Activated CD8-positive, alpha-beta memory T cell treated with anti-CD3 and anti-CD28 coated beads for 1 hour (primary cell): ENCODE results near the gene CACNB1.
A peak's percentile ranks its signal among the peaks of the same experiment; 100 is the strongest.
"Not testable (repeated sequence)": the region's sequence is repeated elsewhere in the genome, so short reads cannot be mapped to it uniquely, and the experiment has no call there.

Source experiments
- DNase-seq, 2 donors: peaks; one replicate each; pipeline ENCODE4 v3.0.0-alpha.2; 2020; ENCODE audit warnings: low read depth in 1 of 2; ENCODE audit errors: extremely low read depth in 1 of 2

Gene CACNB1

DNA sequence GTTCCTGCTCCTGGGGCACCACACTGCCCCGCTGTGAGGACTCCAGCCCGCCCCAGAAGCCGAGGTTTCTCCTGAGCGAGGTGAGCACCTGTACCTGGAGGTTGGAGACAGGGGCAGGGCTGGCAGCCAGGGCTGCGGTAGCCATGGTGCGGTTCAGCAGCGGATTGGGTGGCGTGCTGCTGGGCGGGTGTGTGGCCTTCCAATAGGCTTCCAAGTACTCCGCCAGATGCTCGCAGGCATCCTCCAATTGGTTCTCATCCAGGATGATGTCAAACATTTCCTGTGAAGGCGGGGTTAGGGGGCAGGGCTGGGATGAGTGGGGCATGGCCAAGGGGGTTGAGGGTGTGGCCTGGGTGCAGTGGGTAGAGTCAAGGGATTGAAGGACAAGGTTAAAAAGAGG is 20.2 kb downstream of the CACNB1 start:
- DNase-seq: no peak

DNA sequence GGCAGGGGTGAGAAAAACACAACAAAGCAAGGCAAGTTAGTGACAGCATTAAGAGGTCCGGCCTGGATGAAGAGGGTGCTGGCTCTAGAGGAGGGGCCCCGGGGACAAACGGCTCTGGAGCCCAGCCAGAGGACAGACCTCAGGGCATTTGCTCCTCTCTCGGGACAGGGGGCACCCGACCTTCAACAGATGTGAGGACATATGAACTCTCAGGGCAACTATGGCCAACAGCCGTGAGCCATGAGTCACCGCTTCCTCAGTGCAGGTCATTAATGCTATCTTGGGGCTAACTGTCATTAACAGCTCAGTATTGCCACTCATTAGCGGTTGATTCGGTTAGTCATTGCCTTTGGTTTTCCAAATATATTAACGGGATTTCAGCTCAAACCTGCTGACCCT is 21.8 kb downstream of the CACNB1 start:
- DNase-seq: no peak

DNA sequence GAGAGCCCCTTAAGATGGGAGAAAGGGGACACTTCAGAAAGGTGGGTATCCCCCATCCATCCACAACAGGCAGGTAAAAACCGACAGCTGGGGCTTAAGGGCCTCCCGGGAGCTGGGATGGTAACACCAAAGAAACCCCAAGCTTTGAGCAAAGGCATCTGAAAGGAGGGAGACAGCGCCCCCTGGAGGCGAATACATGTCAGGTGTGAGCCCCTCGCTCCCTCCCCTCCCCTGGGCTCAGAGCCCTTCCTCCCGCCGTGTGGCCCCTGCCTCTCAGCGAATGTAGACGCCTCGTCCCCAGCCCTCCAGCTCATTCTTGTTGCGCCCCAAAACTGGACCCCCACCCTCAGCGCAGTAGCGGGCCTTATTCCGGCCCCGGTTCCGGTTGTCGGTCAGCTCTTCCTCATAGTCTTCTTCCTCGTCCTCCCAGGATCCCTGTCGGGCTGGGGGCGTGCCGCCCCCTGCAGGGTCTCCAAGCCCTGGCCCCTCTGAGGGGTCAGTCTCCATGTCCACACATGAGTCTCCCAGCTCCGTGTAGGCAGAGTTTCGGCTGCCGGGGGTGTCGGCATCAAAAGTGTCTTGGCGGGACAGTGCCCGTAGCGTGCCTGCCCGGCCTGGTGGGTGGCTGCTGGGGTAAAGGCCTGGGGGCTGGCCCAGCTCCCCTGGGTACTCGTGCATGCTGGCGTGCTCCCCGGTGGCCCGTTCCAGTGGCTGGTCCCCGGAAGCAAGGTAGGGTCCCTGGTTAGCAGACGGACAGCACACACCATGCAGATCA is 22.4 kb downstream of the CACNB1 start:
- peak; percentile 58 to 74 for DNase-seq

DNA sequence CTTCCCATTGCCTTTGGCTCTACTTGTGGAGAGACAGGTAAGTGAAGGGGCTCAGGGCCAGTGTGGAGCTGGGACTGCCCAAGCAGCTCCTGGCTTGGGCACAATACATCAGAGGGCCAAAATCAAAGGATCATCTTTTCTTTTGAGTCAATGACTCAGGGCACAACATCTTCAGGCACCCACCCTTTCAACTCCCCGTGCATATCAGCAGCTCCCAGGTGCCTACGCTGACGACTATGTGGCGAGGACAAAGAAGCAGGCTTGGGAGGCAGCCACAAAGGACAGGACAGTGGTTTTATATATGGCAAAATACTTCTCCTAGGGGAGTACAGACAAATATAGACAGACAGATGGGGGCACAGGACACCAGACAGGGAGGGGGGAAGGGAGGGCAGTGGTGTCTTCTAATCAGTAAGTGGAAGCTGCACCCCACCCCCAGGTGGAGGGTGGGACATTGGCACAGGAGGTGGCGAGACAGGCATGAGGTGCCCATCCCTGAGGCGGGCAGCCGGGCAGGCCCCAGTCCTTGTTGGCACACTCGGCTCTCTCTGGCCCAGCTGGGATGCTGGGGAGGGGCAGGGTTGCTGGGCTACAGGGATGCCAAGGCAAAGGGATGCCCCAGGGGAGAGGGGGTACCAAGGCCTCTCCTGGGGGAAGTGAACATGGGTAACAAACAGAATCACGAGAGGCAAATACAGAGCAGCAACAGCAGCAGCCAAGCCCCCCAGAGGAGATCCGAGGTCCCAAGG is 23.8 kb downstream of the CACNB1 start:
- no peak for DNase-seq

DNA sequence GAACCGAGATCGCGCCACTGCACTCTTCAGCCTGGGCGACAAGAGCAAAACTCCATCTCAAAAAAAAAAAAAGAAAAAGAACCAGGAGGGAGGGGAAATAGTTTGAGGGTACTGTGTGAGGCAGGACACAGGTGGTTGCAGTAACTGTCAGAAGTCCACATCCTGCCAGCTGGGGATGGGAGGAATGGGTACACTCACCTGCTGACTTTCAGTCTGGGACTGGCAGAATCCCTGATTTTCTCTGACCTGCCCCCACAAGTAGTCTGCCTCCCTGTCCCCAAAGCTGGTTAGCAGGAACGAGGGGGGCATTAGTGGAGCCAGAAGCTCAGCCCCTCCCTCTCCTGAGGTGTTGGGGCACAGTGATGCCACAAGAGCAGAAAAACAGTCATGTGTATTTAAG is 24.4 kb downstream of the CACNB1 start:
- no peak for DNase-seq

DNA sequence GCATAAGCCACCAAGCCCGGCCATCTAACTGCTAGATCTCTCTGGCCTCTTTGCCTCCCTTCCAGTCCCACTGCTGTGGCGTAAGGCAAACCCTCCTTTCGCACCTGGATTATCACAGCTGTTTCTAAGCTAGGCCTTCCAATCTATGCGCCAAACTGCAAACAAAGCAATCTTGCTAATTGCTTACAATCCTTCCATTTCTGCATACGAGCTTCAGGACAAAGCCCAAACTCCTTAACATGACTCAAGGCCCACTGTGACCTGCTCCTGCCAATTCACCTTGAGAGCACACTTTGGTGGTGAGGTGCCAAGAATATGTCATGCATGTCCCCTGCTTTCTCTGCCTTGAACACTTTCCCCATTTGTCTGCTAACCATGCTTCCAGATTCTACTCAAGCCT is 25.5 kb downstream of the CACNB1 start:
- no peak for DNase-seq

DNA sequence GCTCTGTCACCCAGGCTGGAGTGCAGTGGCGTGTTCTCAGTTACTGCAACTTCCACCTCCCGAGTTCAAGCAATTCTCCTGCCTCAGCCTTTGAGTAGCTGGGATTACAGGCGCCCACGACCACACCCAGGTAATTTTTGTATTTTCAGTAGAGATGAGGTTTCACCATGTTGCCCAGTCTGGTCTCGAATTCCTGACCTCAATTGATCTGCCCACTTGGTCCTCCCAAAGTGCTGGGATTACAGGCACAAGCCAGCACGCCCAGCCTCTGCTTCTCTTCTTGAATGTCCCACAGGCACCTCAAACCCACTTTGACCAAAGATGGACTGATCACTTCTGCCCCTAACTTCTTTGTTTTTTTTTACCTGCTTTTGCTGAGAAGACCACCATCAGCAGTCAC is 26.9 kb downstream of the CACNB1 start:
- no peak for DNase-seq

DNA sequence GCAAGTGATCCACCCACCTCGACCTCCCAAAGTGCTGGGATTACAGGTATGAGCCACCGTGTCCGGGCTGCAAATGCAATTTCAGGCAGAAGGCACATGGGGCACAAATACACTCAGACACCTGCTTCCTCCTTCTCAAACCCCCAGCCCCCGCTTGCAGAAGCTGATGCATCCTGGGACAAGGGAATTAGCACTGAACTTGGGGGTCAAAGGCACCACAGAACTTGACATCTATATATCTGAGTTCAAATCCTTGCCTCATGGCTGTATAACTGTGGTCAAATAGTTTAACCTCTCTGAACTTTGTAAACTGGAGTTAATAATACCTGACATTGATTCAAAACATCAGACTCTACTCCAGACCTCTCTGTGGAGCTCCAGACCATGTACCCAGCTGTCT is 27.4 kb downstream of the CACNB1 start:
- DNase-seq: no peak

DNA sequence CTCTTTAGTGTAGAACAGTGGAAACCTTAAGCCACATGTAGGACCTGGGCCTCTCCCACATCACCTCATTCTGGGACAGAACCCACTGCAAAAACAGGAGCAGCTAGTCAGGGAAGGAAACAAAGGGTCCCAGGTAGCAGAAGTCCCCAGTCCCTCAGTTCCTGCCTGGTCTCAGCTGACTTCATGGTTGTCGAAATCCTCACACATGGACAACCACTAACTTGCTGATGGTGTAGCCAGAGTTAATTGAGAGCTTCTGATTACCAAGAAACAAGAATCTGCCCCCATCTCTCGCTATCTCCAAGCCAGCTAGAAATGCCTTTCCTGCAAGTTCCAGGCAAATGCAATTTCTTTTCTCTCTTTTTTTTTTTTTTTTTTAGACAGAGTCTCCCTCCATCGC is 28.0 kb downstream of the CACNB1 start:
- no peak for DNase-seq

DNA sequence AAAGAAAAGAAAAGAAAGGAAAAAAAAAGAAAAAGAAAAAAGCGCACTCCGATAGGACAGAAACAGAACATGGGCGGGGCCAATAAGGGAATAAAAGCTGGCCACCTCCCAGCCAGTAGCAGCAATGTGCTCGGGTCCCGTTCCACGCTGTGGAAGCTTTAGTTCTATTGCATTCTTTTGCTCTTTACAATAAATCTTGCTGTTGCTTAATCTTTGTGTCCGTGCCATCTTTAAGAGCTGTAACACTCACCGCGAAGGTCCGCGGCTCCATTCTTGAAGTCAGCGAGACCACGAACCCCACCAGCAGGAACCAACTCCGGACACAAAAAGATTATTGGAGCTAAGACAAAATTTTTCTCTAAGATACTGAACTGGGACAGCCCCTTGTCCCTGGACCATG is 28.4 kb downstream of the CACNB1 start:
- no peak for DNase-seq

DNA sequence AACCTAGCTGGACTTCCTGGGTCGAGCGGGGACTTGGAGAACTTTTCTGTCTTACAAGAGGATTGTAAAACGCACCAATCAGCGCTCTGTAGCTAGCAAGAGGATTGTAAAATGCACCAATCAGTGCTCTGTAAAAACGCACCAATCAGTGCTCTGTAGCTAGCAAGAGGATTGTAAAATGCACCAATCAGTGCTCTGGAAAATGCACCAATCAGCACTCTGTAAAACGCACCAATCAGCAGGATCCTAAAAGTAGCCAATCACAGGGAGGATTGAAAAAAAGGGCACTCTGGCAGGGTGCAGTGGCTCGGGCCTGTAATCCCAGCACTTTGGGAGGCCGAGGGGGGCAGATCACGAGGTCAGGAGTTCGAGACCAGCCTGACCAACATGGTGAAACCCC is 29.0 kb downstream of the CACNB1 start:
- DNase-seq: not testable (repeated sequence)

DNA sequence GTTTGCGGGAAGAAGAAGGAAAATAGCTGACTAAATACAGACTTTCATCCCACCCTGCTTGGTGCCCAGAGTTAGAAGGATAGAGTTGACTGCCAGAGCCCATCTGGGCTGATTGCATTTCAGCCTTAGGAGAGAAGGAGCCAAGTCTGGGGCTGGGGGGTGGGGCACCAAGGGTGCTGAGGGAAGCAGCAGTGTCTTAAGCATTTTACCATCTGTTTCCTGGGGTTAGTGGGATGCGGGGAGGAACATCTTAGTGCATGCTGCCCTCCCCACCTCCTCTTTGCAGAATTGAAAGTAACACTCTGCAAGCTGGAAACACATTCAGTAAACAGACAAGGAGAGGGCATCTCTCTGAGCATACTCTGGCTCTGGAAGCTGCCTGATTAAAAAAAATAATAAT is 30.0 kb downstream of the CACNB1 start:
- no peak for DNase-seq

DNA sequence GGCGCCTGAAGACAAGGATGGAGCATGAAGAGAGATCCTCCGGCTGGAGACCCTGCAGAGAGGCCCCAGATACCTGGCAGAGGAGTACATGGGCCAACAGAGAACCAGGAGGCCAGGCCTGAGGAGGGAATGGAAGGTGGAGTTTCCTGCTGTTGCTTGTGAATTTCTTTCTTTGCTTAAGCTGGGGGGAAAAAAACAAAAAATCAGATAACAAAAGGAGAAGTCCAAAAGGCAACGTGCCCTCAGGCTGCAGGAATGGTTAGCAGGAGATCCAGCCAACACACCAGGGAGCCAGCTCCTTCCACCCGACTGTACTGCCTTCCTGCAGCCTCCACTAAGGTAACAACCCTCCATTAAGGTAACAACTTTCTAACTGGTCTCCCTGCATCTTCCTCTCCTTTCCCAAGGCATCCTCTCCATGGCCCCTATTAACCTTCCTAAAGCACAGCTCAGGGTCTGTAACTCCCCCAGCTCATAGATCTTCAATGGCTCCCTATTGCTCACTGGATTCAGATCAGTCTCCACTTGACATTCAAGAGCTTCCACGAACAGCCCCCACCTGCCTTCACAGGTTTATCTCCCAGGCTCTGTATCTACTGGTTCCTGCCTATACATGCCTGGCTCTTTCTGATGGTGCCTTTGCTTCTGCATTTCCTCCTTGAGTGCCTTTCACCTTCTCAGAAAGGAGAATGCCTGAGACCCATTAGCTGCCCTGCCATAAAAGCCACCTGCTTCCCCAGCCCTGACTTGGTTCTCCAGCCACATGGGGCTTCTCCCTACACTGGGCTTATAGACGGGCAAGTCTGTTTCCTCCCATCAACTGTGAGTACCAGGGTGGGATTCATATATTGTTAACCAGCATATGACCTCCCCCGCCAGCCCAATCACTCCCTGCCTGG is 30.8 kb downstream of the CACNB1 start:
- DNase-seq: no peak

DNA sequence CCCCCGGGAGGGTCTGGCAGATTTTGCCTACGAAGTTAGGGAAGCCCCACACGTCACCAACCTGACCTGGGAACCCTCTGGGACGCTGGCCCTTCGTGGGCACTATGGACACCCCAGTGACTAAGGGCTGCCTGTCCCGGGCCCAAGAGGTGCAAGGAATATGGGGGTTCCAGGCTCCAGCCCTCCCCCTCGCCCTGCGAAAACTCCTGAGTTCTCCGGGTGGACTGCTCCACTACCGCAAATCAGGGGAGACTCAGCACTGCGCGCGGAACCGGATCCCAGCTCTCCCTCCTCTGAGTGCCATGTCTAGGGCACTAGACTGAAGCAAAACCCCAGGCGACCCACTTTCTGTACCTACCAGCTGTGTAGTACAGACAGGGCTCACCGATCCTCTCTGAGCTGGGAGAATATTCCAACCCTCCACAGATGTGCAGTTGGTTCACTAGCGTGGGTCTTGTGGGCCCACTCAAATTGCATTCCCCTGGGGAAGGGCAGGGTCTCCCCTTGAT is 31.6 kb downstream of the CACNB1 start, which contains the start of gene ARL5C:
Gene ARL5C (minus strand): TSS at position 321 of the 509 bp plus-strand sequence. CDS start 401 bp downstream, outside the sequence.
- no peak for DNase-seq

DNA sequence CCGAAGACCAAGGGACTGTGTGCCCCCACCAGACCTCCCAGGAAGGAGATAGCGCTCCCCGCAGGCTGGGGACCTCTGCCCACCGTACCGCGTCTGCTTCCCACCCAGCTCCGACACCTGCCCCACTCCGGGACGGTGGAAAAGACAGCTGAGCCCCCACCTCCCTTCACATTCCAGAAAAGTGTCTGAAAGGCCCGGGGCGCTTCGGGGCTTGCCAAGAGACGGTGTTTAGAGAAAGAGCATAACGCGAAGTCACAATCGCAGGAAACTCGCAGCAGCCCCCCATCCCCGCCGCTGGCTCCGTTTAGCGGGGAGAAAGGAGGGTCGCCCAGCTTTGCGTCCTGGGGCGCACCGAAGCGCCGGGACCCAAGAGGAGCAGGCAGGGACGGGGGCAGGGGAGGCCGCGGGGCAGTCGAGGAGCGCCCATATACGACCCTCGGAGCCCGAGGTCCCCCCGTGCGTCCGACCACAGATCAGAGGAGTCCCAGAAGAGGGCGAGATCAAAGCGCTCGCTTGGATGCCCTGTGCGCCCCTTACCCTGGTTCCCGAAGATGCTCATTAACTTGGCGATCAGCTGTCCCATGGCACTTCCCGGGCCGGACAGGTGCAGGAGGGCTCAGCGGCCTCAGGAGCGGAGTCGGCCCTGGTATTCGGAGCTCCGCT is 32.2 kb downstream of the CACNB1 start:
- no peak for DNase-seq

DNA sequence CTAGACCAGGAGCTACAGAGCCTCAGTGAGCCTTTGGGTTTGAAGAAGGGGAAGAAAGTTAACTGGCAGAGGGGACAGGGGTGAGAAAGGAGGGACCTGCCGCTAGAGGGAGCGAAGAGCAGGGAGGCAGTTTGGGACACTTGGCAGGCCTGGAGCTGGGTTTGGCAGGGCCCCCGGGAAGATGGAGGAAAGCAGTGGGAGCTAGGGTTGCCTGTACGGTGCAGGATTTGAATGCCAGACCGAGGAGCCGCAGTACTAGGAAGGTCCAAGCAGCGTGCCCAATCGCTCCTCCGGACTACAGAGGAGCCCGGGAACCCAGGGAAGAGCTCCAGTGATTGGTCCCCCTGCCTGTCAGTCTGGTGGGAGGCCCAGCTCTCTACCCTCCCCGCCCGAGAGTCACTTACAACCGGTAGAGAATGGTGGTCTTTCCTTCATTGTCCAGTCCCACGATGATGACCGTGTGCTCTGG is 32.8 kb downstream of the CACNB1 start:
- peak; percentile 50 to 53 for DNase-seq

DNA sequence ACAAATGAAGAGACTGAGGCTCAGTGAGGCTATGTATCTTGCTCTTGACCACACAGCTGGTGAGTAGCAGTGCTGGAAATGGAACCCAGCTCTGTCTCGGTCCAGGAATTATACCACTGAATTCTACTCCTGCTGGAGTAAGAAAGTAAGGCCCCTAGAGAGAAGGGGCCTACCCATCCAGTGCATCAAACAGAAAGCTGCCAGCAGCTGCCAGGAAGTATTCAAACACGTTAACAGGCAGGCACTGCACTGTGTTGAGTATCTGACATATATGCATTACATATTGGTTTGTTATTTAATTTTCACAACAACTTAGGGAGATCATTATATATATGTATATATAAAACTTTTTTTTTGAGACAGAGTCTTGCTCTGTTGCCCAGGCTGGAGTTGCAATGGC is 35.5 kb downstream of the CACNB1 start:
- no peak for DNase-seq

DNA sequence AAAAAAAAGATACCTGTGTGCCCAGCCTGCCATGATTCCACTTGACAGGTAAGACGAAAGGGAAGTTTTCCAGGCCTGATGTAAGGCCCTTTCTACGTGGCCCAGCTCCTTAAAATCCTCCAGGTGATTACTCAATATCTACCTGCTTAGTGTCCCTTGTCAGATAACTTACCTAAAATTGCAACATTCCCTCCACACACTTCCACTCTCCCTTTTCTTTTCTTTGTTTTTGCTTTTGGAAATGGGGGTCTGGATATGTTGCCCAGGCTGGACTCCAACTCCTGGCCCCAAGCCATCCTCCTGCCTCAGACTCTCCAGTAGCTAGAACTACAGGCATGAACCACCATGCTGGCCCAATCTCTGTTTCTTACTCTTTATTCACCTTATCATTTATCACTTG is 38.8 kb downstream of the CACNB1 start:
- no peak for DNase-seq

DNA sequence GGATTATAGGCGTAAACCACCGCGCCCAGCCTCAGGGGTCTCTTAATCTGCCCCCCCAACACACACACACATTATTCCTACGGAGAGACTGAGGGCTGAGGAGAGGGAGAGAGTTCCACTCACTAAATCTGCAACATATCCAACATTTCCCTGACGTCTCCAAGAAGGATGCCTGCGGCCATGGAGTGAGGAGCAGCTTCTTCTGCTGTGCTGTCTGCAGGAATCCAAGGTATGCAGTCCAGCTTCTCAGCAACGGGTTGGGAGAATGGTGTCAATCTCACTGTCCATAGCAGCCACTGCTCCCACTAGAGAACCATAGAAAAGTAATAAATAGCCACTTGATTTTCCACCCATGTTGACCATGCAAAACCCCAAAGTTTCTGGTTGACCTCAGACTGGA is 41.0 kb downstream of the CACNB1 start:
- no peak for DNase-seq

DNA sequence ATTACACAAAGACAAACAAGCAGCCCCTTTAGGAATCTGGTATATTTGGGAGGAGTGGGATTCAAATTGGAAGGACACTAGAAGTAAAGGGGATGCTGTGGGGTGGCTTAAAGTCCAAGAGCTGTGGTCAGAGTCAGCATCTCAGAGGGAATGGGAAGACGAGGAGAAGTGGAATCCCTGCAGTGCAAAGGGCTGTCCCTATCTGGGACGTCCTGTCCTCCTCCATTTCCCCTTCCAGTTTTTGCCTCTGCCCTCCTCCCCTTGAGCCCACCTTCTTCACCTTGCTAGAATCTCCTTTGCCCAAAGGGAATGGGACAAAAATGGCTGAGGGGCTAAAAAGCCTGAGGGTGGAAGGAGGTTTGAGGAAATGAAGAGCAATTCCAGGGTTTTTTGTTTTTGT is 41.8 kb downstream of the CACNB1 start:
- no peak for DNase-seq
